GM10266 (cell line): ENCODE results near the gene RANGAP1.
A peak's percentile ranks its signal among the peaks of the same experiment; 100 is the strongest.
"Not testable (repeated sequence)": the region's sequence is repeated elsewhere in the genome, so short reads cannot be mapped to it uniquely, and the experiment has no call there.

ENCODE experiments used
- DNase-seq: peaks from one replicate; pipeline ENCODE4 v3.0.0; 2012; ENCODE audit errors: extremely low spot score
- TF ChIP-seq, protein P1 (sequence below): IDR thresholded peaks from 2 replicates; pipeline ENCODE4 v1.5.1; 2012; ENCODE audit warnings: mild to moderate bottlenecking, low read depth; ENCODE audit not compliant: control insufficient read depth, insufficient read depth; ENCODE audit errors: missing control alignments

The RANGAP1 gene

GRCh38 chr22:41300661-41301060, 14.7 kb upstream of the RANGAP1 start:
- TF ChIP-seq, protein P1, sequence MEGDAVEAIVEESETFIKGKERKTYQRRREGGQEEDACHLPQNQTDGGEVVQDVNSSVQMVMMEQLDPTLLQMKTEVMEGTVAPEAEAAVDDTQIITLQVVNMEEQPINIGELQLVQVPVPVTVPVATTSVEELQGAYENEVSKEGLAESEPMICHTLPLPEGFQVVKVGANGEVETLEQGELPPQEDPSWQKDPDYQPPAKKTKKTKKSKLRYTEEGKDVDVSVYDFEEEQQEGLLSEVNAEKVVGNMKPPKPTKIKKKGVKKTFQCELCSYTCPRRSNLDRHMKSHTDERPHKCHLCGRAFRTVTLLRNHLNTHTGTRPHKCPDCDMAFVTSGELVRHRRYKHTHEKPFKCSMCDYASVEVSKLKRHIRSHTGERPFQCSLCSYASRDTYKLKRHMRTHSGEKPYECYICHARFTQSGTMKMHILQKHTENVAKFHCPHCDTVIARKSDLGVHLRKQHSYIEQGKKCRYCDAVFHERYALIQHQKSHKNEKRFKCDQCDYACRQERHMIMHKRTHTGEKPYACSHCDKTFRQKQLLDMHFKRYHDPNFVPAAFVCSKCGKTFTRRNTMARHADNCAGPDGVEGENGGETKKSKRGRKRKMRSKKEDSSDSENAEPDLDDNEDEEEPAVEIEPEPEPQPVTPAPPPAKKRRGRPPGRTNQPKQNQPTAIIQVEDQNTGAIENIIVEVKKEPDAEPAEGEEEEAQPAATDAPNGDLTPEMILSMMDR: no peak
- DNase-seq: no peak

DNA sequence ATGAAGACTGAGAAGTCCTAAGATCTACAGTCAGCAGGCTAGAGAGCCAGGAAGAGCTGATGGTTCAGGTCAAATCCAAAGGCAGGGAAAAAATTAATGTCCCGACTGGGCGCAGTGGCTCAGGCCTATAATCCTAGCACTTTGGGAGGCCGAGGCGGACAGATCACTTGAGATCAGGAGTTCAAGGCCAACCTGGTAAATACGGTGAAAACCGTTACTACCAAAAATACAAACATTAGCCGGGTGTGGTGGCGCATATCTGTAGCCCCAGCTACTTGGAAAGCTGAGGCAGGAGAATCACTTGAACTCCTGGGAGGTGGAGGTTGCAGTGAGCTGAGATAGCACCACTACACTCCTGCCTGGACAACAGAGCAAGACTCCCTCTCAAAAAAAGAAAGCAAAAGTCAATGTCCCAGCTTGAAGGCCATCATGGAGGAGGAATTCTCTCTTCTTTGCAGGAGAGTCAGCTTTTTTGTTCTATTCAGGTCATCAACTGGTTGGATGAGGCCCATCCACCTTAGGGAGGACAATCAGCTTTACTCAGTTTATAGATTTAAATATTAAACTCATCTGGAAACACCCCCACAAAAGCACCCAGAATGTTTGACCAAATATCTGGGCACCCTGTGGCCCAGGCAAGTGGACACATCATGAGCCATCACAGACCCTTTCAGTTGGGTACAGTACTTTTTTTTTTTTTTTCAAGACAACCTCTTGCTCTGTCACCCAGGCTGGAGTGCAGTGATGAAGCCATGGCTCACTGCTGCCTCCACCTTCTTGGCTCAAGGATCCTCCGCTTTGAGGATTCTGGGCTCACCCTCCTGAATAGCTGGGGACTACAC, 11.1 kb upstream of the RANGAP1 start:
- DNase-seq: no peak
- TF ChIP-seq, protein P1: no peak

DNA sequence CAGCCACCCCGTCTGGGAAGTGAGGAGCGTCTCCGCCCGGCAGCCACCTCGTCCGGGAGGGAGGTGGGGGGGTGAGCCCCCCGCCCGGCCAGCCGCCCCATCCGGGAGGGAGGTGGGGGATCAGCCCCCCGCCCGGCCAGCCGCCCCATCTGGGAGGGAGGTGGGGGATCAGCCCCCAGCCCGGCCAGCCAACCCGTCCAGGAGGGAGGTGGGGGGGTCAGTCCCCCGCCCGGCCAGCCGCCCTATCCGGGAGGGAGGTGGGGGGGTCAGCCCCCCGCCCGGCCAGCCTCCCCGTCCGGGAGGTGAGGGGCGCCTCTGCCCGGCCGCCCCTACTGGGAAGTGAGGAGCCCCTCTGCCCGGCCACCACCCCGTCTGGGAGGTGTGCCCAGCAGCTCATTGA, 8.8 kb upstream of the RANGAP1 start:
- not testable (repeated sequence) for DNase-seq

- no peak for DNase-seq
- TF ChIP-seq, protein P1: no peak
Measured at GRCh38 chr22:41290262-41291221, 4.6 kb upstream of the RANGAP1 start.

GRCh38 chr22:41289671-41290070, 3.7 kb upstream of the RANGAP1 start:
- DNase-seq: no peak
- TF ChIP-seq, protein P1: no peak

GRCh38 chr22:41288245-41288946, 2.4 kb upstream of the RANGAP1 start:
- TF ChIP-seq, protein P1: no peak
- DNase-seq: no peak

DNA sequence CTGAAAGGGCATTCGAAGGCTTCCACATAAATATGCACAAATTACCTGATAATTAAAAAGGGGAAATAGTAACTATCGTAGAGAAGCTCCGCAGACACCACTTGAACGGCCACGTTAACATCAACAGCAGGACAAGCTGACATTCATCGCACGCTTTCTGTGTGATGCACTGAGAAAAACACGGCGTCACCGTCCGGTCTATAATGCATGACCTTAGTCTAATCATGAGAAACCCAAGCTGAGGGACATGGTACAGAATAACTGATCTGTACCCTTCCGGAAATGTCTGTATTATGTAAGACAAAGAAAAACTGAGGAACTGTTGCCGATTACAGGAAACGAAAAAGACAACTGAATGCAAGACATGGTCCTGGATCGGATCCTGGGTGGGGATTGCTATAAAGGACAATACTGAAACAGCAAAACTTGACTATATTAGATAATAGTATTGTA, 678 bp upstream of the RANGAP1 start:
- TF ChIP-seq, protein P1: no peak
- peak; percentile 43 for DNase-seq
